RPMI8226 (cell line): ENCODE data around the gene ADAMTSL5.

ENCODE experiments used
- DNase-seq: peaks from one replicate; pipeline ENCODE4 v3.0.0-alpha.2; 2015

The ADAMTSL5 gene

GRCh38 chr19:1495051-1495798 lies 17.6 kb downstream of the ADAMTSL5 start:
- DNase-seq: no peak

GRCh38 chr19:1494115-1494815 lies 18.6 kb downstream of the ADAMTSL5 start:
- DNase-seq: no peak

GRCh38 chr19:1492474-1493006 lies 20.3 kb downstream of the ADAMTSL5 start:
- DNase-seq: no peak

GRCh38 chr19:1491849-1492170 lies 21.0 kb downstream of the ADAMTSL5 start:
- no peak for DNase-seq

GRCh38 chr19:1491114-1491848 lies 21.5 kb downstream of the ADAMTSL5 start, which contains the start of gene REEP6:
Gene REEP6 (plus strand): TSS chr19:1491181. CDS start chr19:1491270, 89 bp downstream.
- no peak for DNase-seq

- peak; percentile 98 for DNase-seq
Measured at GRCh38 chr19:1490311-1491113, 22.3 kb downstream of the ADAMTSL5 start, which contains the start of gene PCSK4. Gene PCSK4 (minus strand): TSS chr19:1490350. CDS start chr19:1490346, 4 bp downstream.

- DNase-seq: no peak
Measured at GRCh38 chr19:1489463-1490310, 23.1 kb downstream of the ADAMTSL5 start.

GRCh38 chr19:1488282-1488601 lies 24.6 kb downstream of the ADAMTSL5 start:
- no peak for DNase-seq

- no peak for DNase-seq
Measured at GRCh38 chr19:1487576-1488281, 25.1 kb downstream of the ADAMTSL5 start.

GRCh38 chr19:1486720-1487575 lies 25.9 kb downstream of the ADAMTSL5 start:
- no peak for DNase-seq

- DNase-seq: no peak
Measured at GRCh38 chr19:1483979-1484428, 28.8 kb downstream of the ADAMTSL5 start.

- DNase-seq: no peak
Measured at GRCh38 chr19:1483131-1483978, 29.5 kb downstream of the ADAMTSL5 start.

GRCh38 chr19:1482361-1483130 lies 30.3 kb downstream of the ADAMTSL5 start:
- DNase-seq: no peak

- no peak for DNase-seq
Measured at GRCh38 chr19:1481893-1482360, 30.9 kb downstream of the ADAMTSL5 start.

- no peak for DNase-seq
Measured at GRCh38 chr19:1481224-1481892, 31.5 kb downstream of the ADAMTSL5 start.

- DNase-seq: peak; percentile 98
Measured at GRCh38 chr19:1478934-1479707, 33.7 kb downstream of the ADAMTSL5 start, which contains the start of gene C19orf25. Gene C19orf25 (minus strand): TSS chr19:1479215. CDS start chr19:1478903, 312 bp downstream.
